Endometrial microvascular endothelial cells (primary cell): Measurements from ENCODE around the gene MMP25. TPM values are rescaled to one million over a fixed set of nuclear protein-coding genes. Genes with fewer than 3 reads are reported as not detected.

Source experiments
- in situ Hi-C: cut with HindIII; loops from 2 replicates; pipeline ENCODE4 v1.10.0; 2017; ENCODE audit warnings: low sequenced_read_pairs, low pct_unique_long_range_greater_than_20kb; ENCODE audit errors: inconsistent ontology term
- total RNA-seq: library from RNA; depleted of rRNA; stranded (reverse); fragments of >200 nt; gene quantifications from one replicate; pipeline ENCODE4 v1.2.3, GENCODE V29; 2015; ENCODE audit errors: inconsistent ontology term

The MMP25 gene
- total RNA-seq, 1 donor from 2014 or later: not detected

GRCh38 chr16:3086596-3087242 lies 40.4 kb downstream of the MMP25 start:
- in situ Hi-C loops: no loop called here

- in situ Hi-C loops: no loop called here
These were observed 41.2 kb downstream of the MMP25 start for GRCh38 chr16:3087243-3088235.

- in situ Hi-C loops: no loop called here
These were observed 42.1 kb downstream of the MMP25 start for GRCh38 chr16:3088450-3088849.

GRCh38 chr16:3088925-3089716 lies 42.8 kb downstream of the MMP25 start:
- in situ Hi-C loops: no loop called here

- in situ Hi-C loops: no loop called here
These were observed 43.6 kb downstream of the MMP25 start for GRCh38 chr16:3089717-3090592.

- in situ Hi-C loops: no loop called here
These were observed 45.2 kb downstream of the MMP25 start for GRCh38 chr16:3091551-3091950.

GRCh38 chr16:3092501-3092941 lies 46.2 kb downstream of the MMP25 start:
- in situ Hi-C loops: no loop called here

- in situ Hi-C loops: no loop called here
These were observed 48.1 kb downstream of the MMP25 start for GRCh38 chr16:3094289-3095027.

GRCh38 chr16:3095869-3096268 lies 49.5 kb downstream of the MMP25 start:
- in situ Hi-C loops: no loop called here

- in situ Hi-C loops: no loop called here
These were observed 50.0 kb downstream of the MMP25 start for GRCh38 chr16:3096362-3096761.

- in situ Hi-C loops: no loop called here
These were observed 50.9 kb downstream of the MMP25 start for GRCh38 chr16:3097266-3097665.

GRCh38 chr16:3098459-3099394 lies 52.4 kb downstream of the MMP25 start, which contains the start of gene ZSCAN10:
TSS of gene ZSCAN10 (minus strand) at chr16:3099294. CDS start at chr16:3092937, 6,357 bp downstream.
- in situ Hi-C loops: no loop called here

GRCh38 chr16:3099395-3099731 lies 53.0 kb downstream of the MMP25 start:
- in situ Hi-C loops: no loop called here

GRCh38 chr16:3099732-3100499 lies 53.6 kb downstream of the MMP25 start:
- in situ Hi-C loops: no loop called here

GRCh38 chr16:3101018-3101840 lies 54.9 kb downstream of the MMP25 start:
- in situ Hi-C loops: no loop called here
